SH-SY5Y (cell line): Measurements from ENCODE around the gene UBQLNL.

Source experiments
- GATA2 ChIP-seq: IDR thresholded peaks from 2 replicates; pipeline ENCODE4 v1.6.1; 2011; ENCODE audit warnings: mild to moderate bottlenecking, low read depth, low read length
- GATA3 ChIP-seq: IDR thresholded peaks from 2 replicates; pipeline ENCODE4 v1.6.1; 2011; ENCODE audit warnings: low read depth, mild to moderate bottlenecking, low read length, moderate library complexity

GRCh38 chr11:5476186-5476819 is 40.2 kb downstream of the UBQLNL start:
- TF ChIP-seq GATA2, result no peak
- TF ChIP-seq GATA3, result no peak
